Measurements from ENCODE around the gene ALK.

DNA sequence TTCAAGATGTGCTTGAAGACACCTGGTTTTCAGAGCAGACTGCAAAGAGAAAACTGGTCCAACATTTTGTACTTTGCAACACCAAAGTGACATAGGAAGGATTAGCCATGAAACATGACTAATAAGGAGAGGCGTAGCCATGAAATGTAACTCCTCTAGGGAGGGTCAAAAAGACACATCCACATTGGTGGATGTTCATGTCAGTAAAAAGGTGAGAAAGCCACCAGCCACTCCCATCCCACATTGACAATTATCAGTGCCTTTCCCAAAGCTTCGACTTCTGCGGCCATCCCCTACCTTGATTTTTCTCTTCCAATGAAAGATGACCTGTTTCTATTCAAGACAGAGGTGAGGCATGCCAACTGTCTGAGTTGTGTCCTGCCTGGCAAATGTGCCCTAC, 223.2 kb downstream of the ALK start:
- TF ChIP-seq POLR2AphosphoS5 (IDR thresholded peaks at IDR 0.05; ENCODE audit: borderline replicate concordance, low read depth, low read length): no peak
- TF ChIP-seq EZH2 (IDR thresholded peaks at IDR 0.05): no peak
- TF ChIP-seq FOXP2 (optimal IDR thresholded peaks at IDR 0.05; ENCODE audit: control extremely low read depth, extremely low read length, insufficient read depth): no peak
